Measurements from ENCODE around the gene RTP1. TPM values are rescaled to one million over a fixed set of nuclear protein-coding genes. Genes with fewer than 3 reads are reported as not detected.

RTP1 gene
- total and polyA plus RNA-seq, 7 donors: not detected

GRCh38 chr3:187162265-187162953, 34.9 kb upstream of the RTP1 start:
- H3K4me1 ChIP-seq: peaks cover 4% of the 10 kb centered on the region
- WGBS, 3 donors: 59 to 77% (median 69%) methylated on average over 6 of the region's 6 CpGs
- no peak overlapping the region for H3K27ac ChIP-seq
- H3K27me3 ChIP-seq (ENCODE audit: insufficient read depth in 3 of 3, low read length in 2 of 3): no peaks in the 10 kb centered on the region
- intact Hi-C loops (cut with DNase I): loop anchor here (5.0 to 10.0 kb wide), 3 partner anchors 228 to 548 kb away; partner anchors contain the start of genes ST6GAL1 (in 2 of the 2) and AHSG (in 1 of the 2)
- H3K9me3 ChIP-seq: no peaks in the 10 kb centered on the region
- H3K4me3 ChIP-seq: no peak overlapping the region
- ATAC-seq (no peak), DNase-seq (no peak)
- TF ChIP-seq CTCF (IDR thresholded peaks at IDR 0.05): no peak
- no peaks in the 10 kb centered on the region for H3K36me3 ChIP-seq (ENCODE audit: insufficient read depth in 1 of 2, low read depth in 1 of 2)

GRCh38 chr3:187165144-187165543, 32.1 kb upstream of the RTP1 start:
- peak; percentile 54 to 85 (median 79) for ATAC-seq
- no peaks in the 10 kb centered on the region for H3K27me3 ChIP-seq (ENCODE audit: insufficient read depth in 3 of 3, low read length in 2 of 3)
- peaks cover 4% of the 10 kb centered on the region for H3K4me1 ChIP-seq
- TF ChIP-seq CTCF (IDR thresholded peaks at IDR 0.05): peak; percentile 80
- no peak overlapping the region for H3K27ac ChIP-seq
- 0 to 1% (median 0%) methylated on average over 3 of the region's 3 CpGs for WGBS, 3 donors
- H3K9me3 ChIP-seq: no peaks in the 10 kb centered on the region
- no peak overlapping the region for H3K4me3 ChIP-seq
- intact Hi-C loops (cut with DNase I): loop anchor here (5.0 to 10.0 kb wide), 4 partner anchors 53 to 553 kb away; partner anchors contain the start of genes AHSG (in 2 of the 2) and ST6GAL1 (in 2 of the 2)
- no peaks in the 10 kb centered on the region for H3K36me3 ChIP-seq (ENCODE audit: insufficient read depth in 1 of 2, low read depth in 1 of 2)
- DNase-seq: no peak

GRCh38 chr3:187166750-187167149, 30.5 kb upstream of the RTP1 start:
- H3K36me3 ChIP-seq (ENCODE audit: insufficient read depth in 1 of 2, low read depth in 1 of 2): no peaks in the 10 kb centered on the region
- intact Hi-C loops (cut with DNase I): loop anchor here (2.0 to 10.0 kb wide), 5 partner anchors 54 to 554 kb away; partner anchors contain the start of genes AHSG (in 2 of the 2) and ST6GAL1 (in 2 of the 2)
- H3K27ac ChIP-seq: peak overlapping the region; percentile 28
- TF ChIP-seq CTCF (IDR thresholded peaks at IDR 0.05): no peak
- 80 to 88% (median 83%) methylated on average over 8 of the region's 8 CpGs for WGBS, 3 donors
- H3K4me3 ChIP-seq: no peak overlapping the region
- no peaks in the 10 kb centered on the region for H3K9me3 ChIP-seq
- no peaks in the 10 kb centered on the region for H3K27me3 ChIP-seq (ENCODE audit: insufficient read depth in 3 of 3, low read length in 2 of 3)
- ATAC-seq (no peak), DNase-seq (no peak)
- H3K4me1 ChIP-seq: peaks cover 4% of the 10 kb centered on the region

DNA sequence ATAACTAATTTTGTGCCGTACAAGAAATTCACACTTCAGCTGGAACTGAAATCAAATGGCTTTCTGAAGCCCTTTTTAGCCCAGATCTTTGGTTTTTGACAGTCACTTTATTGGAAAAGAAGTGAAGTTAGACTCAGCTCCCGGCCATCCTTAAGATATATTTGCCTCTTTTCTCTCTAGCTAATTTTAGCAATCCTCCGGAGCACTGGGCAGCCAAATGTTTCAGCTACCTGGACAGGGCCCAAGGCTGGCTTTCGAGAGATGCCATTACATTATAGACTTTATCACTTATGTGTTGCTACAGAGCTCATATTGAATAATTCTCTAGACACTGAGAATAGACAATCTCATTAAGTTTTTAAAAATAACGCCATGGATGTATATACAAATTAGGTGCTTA, 29.5 kb upstream of the RTP1 start:
- 33 to 50% (median 40%) methylated on average over 5 of the region's 5 CpGs for WGBS, 3 donors

More for the DNA sequence above, 29.5 kb upstream of the RTP1 start:
- Histone ChIP-seq H3K4me3 (no peak overlapping the region), H3K27me3 (ENCODE audit: insufficient read depth in 3 of 3, low read length in 2 of 3) (no peaks in the 10 kb centered on the region), H3K4me1 (peaks cover 4% of the 10 kb centered on the region), H3K9me3 (no peaks in the 10 kb centered on the region), H3K27ac (peak overlapping the region; percentile 28), H3K36me3 (ENCODE audit: insufficient read depth in 1 of 2, low read depth in 1 of 2) (no peaks in the 10 kb centered on the region)
- TF ChIP-seq CTCF (IDR thresholded peaks at IDR 0.05): no peak
- intact Hi-C loops (cut with DNase I): loop anchor here (2.0 to 10.0 kb wide), 5 partner anchors 55 to 555 kb away; partner anchors contain the start of genes AHSG (in 2 of the 2) and ST6GAL1 (in 2 of the 2)
- DNase-seq (no peak), ATAC-seq (peak in 3 of 4 donors; percentile 53 to 77 (median 54))
